ENCODE measurements around the gene DNAJB9.

The DNAJB9 gene

DNA sequence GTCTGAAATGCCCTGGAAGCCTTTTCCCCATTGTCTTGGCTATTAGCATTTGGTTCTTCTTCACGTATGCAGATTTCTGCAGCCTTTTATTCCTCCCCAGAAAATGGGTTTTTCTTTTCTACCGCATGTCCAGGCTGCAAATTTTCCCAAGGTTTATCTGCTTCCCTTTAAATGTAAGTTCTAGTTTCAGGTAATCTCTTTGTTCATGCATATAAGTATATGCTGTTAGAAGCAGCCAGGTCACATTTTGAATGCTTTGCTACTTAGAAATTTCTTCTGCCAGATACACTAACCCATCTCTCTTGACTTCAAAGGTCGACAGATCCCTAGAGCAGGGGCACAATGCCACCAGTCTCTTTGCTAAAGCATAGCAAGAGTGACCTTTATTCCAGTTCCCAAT, 12.5 kb upstream of the DNAJB9 start:
- no peak overlapping the region for H3K4me3 ChIP-seq (ENCODE audit: low read depth, low read length)
- DNase-seq (ENCODE audit: low read depth) = no peak
- TF ChIP-seq, protein P1, sequence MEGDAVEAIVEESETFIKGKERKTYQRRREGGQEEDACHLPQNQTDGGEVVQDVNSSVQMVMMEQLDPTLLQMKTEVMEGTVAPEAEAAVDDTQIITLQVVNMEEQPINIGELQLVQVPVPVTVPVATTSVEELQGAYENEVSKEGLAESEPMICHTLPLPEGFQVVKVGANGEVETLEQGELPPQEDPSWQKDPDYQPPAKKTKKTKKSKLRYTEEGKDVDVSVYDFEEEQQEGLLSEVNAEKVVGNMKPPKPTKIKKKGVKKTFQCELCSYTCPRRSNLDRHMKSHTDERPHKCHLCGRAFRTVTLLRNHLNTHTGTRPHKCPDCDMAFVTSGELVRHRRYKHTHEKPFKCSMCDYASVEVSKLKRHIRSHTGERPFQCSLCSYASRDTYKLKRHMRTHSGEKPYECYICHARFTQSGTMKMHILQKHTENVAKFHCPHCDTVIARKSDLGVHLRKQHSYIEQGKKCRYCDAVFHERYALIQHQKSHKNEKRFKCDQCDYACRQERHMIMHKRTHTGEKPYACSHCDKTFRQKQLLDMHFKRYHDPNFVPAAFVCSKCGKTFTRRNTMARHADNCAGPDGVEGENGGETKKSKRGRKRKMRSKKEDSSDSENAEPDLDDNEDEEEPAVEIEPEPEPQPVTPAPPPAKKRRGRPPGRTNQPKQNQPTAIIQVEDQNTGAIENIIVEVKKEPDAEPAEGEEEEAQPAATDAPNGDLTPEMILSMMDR (IDR thresholded peaks at IDR 0.05; ENCODE audit: insufficient read depth, low read depth, low read length, missing control alignments) = no peak

DNA sequence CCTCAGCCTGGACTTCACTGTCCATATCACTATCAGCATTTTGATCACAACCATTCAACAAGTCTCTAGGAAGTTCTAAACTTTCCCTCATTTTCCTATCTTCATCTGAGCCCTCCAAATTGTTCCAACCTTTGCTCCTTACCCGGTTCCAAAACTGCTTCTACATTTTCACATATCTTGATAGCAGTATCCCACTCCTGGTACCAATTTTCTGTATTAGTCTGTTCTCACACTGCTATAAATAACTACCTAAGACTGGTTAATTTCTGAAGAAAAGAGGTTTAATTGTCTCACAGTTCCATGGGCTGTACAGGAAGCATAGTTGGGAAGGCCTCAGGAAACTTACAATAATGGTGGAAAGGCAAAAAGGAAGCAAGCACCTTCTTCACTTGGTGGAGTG, 12.1 kb upstream of the DNAJB9 start:
- TF ChIP-seq, protein P1 (IDR thresholded peaks at IDR 0.05; ENCODE audit: insufficient read depth, low read depth, low read length, missing control alignments) = no peak
- no peak overlapping the region for H3K4me3 ChIP-seq (ENCODE audit: low read depth, low read length)
- no peak for DNase-seq (ENCODE audit: low read depth)

DNA sequence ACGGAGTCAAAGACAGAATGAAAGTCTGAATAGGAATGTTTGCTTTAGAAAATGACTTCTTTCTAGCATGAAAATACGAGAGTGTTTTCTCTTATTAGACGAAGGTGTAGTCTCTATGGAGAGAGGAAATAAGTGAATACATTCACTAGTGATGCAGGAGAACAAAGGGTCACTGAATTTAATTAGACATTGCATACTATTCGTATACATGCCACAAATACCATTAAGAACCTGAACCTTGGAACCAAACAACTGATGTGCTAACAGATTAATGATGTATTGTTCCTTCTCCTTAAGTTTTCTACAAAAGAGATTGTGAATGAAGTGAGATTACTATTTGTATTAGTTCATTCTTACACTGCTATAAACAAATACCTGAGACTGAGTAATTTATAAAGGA, 10.4 kb upstream of the DNAJB9 start:
- no peak for DNase-seq (ENCODE audit: low read depth)
- no peak overlapping the region for H3K4me3 ChIP-seq (ENCODE audit: low read depth, low read length)

DNA sequence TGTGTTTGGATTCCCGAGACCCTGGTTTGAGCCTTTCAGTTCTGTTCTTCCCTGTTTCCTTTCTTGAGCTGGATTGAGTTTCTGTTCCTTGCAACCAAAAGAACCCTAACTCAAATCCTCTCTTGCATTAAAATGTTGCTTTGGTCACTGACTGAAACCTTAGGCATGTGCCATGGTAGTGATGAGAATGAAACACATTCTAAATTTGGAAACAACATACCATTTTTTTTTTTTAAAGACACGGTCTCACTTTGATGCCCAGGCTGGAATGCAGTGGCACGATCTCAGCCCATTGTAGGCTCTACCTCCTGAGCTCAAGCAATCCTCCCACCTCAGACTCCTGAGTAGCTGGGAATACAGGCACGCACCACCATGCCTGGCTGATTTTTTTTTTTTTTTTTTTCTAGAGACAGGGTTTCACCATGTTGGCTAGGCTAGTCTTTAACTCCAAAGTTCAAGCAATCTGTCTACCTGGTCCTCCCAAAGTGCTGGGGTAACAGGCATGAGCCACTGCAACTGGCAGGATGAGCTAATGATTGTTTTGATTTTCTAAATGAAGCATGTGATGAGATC, 8.5 kb upstream of the DNAJB9 start:
- TF ChIP-seq, protein P1 (IDR thresholded peaks at IDR 0.05; ENCODE audit: insufficient read depth, low read depth, low read length, missing control alignments) = no peak
- H3K4me3 ChIP-seq (ENCODE audit: low read depth, low read length) = no peak overlapping the region
- no peak for DNase-seq (ENCODE audit: low read depth)

More for the DNA sequence above, 10.4 kb upstream of the DNAJB9 start:
- TF ChIP-seq, protein P1 (IDR thresholded peaks at IDR 0.05; ENCODE audit: insufficient read depth, low read depth, low read length, missing control alignments) = no peak

DNA sequence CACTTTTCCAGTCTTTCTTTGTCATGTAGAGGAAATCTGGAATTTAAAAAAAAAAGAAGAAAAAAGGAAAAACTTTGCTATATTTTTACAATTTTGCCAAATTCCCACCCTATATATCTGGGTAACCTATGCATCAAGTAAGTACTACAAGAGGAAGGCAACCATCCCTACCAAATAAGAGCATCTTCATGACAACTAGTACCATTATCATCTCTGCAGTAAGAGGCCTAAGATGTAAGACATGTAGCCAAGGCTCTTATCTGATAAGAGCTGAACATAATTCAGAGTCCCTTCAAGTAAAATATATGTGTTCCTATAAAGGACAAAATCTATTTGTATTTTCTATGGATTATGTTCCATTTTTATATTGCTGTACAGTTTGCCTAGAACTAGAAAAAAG, 3.7 kb upstream of the DNAJB9 start:
- H3K4me3 ChIP-seq (ENCODE audit: low read depth, low read length) = no peak overlapping the region
- DNase-seq (ENCODE audit: low read depth) = no peak
- TF ChIP-seq, protein P1 (IDR thresholded peaks at IDR 0.05; ENCODE audit: insufficient read depth, low read depth, low read length, missing control alignments) = no peak

DNA sequence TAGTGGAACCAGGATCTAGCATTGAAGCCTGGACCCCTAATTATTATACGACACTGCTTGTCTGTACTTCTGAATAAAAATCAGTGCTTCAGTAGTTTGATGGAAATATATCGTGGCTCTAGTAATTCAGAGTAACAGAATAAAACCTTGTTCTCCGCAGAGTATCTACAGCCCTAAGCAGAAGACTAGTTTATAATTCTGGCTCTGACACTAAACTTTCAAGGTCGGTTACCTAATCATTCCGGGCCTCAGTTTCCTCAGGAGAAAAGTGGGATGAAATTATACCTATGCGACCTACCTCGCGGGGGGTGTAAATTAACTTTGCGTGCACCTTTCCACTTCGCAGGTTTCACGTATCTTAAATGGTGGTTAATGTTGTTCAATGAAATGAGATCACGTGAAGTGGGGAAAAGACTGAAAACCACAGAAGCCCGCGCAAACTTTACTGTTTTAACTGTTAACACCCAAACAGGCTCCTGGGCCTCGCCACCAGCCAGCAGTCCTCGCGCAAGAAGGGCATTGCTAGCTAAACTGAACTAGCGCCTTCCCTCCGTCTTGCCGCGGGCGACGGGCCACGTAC, 783 bp upstream of the DNAJB9 start:
- DNase-seq (ENCODE audit: low read depth) = no peak

More for the DNA sequence above, 783 bp upstream of the DNAJB9 start:
- peak overlapping the region; percentile 77 for H3K4me3 ChIP-seq (ENCODE audit: low read depth, low read length)
- TF ChIP-seq, protein P1 (IDR thresholded peaks at IDR 0.05; ENCODE audit: insufficient read depth, low read depth, low read length, missing control alignments) = no peak

Data from GM12865 (cell line).